ENCODE results near the gene IFT43.

IFT43 gene

GRCh38 chr14:76034566-76034965 lies 49.0 kb downstream of the IFT43 start:
- no peak overlapping the region for H3K27ac ChIP-seq

GRCh38 chr14:76040704-76041103 lies 55.1 kb downstream of the IFT43 start:
- TF ChIP-seq CTCF (conservative IDR thresholded peaks at IDR 0.05): no peak
- TF ChIP-seq ZFX (IDR thresholded peaks at IDR 0.05): no peak
- no peak overlapping the region for H3K27ac ChIP-seq

More at GRCh38 chr14:76034566-76034965, 49.0 kb downstream of the IFT43 start:
- TF ChIP-seq ZFX (IDR thresholded peaks at IDR 0.05): no peak
- no peak for TF ChIP-seq CTCF (conservative IDR thresholded peaks at IDR 0.05)

- no peak overlapping the region for H3K27ac ChIP-seq
- no peak for TF ChIP-seq CTCF (conservative IDR thresholded peaks at IDR 0.05)
- TF ChIP-seq ZFX (IDR thresholded peaks at IDR 0.05): no peak
These were observed 60.2 kb downstream of the IFT43 start for GRCh38 chr14:76045773-76046172.

GRCh38 chr14:76050250-76050649 lies 64.7 kb downstream of the IFT43 start:
- no peak for TF ChIP-seq CTCF (conservative IDR thresholded peaks at IDR 0.05)
- no peak overlapping the region for H3K27ac ChIP-seq

GRCh38 chr14:76050797-76051392 lies 65.3 kb downstream of the IFT43 start:
- TF ChIP-seq CTCF (conservative IDR thresholded peaks at IDR 0.05) (peak; percentile 87), ZFX (IDR thresholded peaks at IDR 0.05) (no peak)

GRCh38 chr14:76051717-76052465 lies 66.3 kb downstream of the IFT43 start:
- no peak for TF ChIP-seq CTCF (conservative IDR thresholded peaks at IDR 0.05)
- no peak for TF ChIP-seq ZFX (IDR thresholded peaks at IDR 0.05)
- H3K27ac ChIP-seq: no peak overlapping the region

More at GRCh38 chr14:76050797-76051392, 65.3 kb downstream of the IFT43 start:
- H3K27ac ChIP-seq: no peak overlapping the region

GRCh38 chr14:76053572-76054355 lies 68.2 kb downstream of the IFT43 start:
- TF ChIP-seq CTCF (conservative IDR thresholded peaks at IDR 0.05): no peak
- TF ChIP-seq ZFX (IDR thresholded peaks at IDR 0.05): no peak

More at GRCh38 chr14:76053572-76054355, 68.2 kb downstream of the IFT43 start:
- H3K27ac ChIP-seq: no peak overlapping the region
